Measurements from ENCODE around the gene PARD6A. TPM values are rescaled to one million over a fixed set of nuclear protein-coding genes. Genes with fewer than 3 reads are reported as not detected.
A peak's percentile ranks its signal among the peaks of the same experiment; 100 is the strongest.

The PARD6A gene
- total RNA-seq, 1 donor from 2014 or later, result 15.9 TPM

GRCh38 chr16:67657751-67658518 lies 2.8 kb upstream of the PARD6A start:
- DNase-seq (ENCODE audit: low read depth), result no peak
- no peak for TF ChIP-seq CTCF (conservative IDR thresholded peaks at IDR 0.05; ENCODE audit: low read depth, low read length)
- no peak overlapping the region for H3K4me3 ChIP-seq (ENCODE audit: low read depth, low read length)

GRCh38 chr16:67658849-67659674 lies 1.7 kb upstream of the PARD6A start:
- no peak for DNase-seq (ENCODE audit: low read depth)
- no peak for TF ChIP-seq CTCF (conservative IDR thresholded peaks at IDR 0.05; ENCODE audit: low read depth, low read length)
- H3K4me3 ChIP-seq (ENCODE audit: low read depth, low read length), result peak overlapping the region; percentile 98

- peak within 1 kb of the TSS; percentile 98 for H3K4me3 ChIP-seq (ENCODE audit: low read depth, low read length)
- no peak for TF ChIP-seq CTCF (conservative IDR thresholded peaks at IDR 0.05; ENCODE audit: low read depth, low read length)
- DNase-seq (ENCODE audit: low read depth), result peak; percentile 33
Measured at GRCh38 chr16:67659675-67660563, 841 bp upstream of the PARD6A start, which contains the start of gene ACD. Gene ACD, minus strand, starts transcription at chr16:67660260. Its CDS starts 40 bp downstream, at chr16:67660220.

- peak overlapping the region; percentile 98 for H3K4me3 ChIP-seq (ENCODE audit: low read depth, low read length)
- no peak for TF ChIP-seq CTCF (conservative IDR thresholded peaks at IDR 0.05; ENCODE audit: low read depth, low read length)
- peak; percentile 30 for DNase-seq (ENCODE audit: low read depth)
Measured at GRCh38 chr16:67661101-67661761, 471 bp downstream of the PARD6A start.

- no peak for TF ChIP-seq CTCF (conservative IDR thresholded peaks at IDR 0.05; ENCODE audit: low read depth, low read length)
- peak overlapping the region; percentile 98 for H3K4me3 ChIP-seq (ENCODE audit: low read depth, low read length)
- DNase-seq (ENCODE audit: low read depth), result no peak
Measured at GRCh38 chr16:67661886-67662652, 1.3 kb downstream of the PARD6A start.

Measured in epithelial cell of proximal tubule (primary cell).